Neural cell (in vitro differentiated cells): ENCODE measurements around the gene FAM20C. TPM values are rescaled to one million over a fixed set of nuclear protein-coding genes. Genes with fewer than 3 reads are reported as not detected.

Experiments
- polyA plus RNA-seq: library from polyadenylated mRNA; depleted of rRNA; stranded (reverse); fragments of >200 nt; gene quantifications from 2 replicates; pipeline ENCODE4 v1.2.3, GENCODE V29; 2014

FAM20C gene
- polyA plus RNA-seq, 1 donor from 2014 or later, result 22.7 TPM

Other genes with a start within 250 kb of the FAM20C start
- not detected in 2 replicates for gene FOXL3, start 97.6 kb downstream of the FAM20C start, polyA plus RNA-seq